ENCODE results near the gene AMPD2.

AMPD2 gene

GRCh38 chr1:109578947-109579443 is 40.6 kb upstream of the AMPD2 start:
- Histone ChIP-seq H3K9me3 (ENCODE audit: insufficient read depth, low read length) (no peaks in the 10 kb centered on the region), H3K4me3 (ENCODE audit: insufficient read depth, low read length, poor library complexity, severe bottlenecking) (no peak overlapping the region), H3K9ac (ENCODE audit: low read length) (no peak overlapping the region), H3K79me2 (ENCODE audit: insufficient read depth, low read length) (peaks cover 4% of the 10 kb centered on the region), H3K27me3 (ENCODE audit: low read length) (no peaks in the 10 kb centered on the region), H3K4me2 (ENCODE audit: low read depth, low read length, poor library complexity, severe bottlenecking) (no peak overlapping the region), H3K27ac (ENCODE audit: low read depth, low read length) (no peak overlapping the region), H4K20me1 (ENCODE audit: low read depth, low read length) (no peaks in the 10 kb centered on the region), H3K9me2 (replicated peaks; ENCODE audit: insufficient read depth, low read length) (no peaks in the 10 kb centered on the region), H3F3A (ENCODE audit: insufficient read depth) (peaks cover 7% of the 10 kb centered on the region; the same call in 1 of the 2 replicates), H3K36me3 (ENCODE audit: low read length) (peaks cover 17% of the 10 kb centered on the region), H2AFZ (ENCODE audit: low read depth, low read length, severe bottlenecking) (no peak overlapping the region)
- TF ChIP-seq EZH2phosphoT487 (conservative IDR thresholded peaks at IDR 0.05; ENCODE audit: low read length): no peak
- TF ChIP-seq CTCF (IDR thresholded peaks at IDR 0.05; ENCODE audit: insufficient read depth, low read length, poor library complexity, severe bottlenecking): no peak

GRCh38 chr1:109579491-109579890 is 40.1 kb upstream of the AMPD2 start:
- no peaks in the 10 kb centered on the region for H3K9me2 ChIP-seq (replicated peaks; ENCODE audit: insufficient read depth, low read length)
- H2AFZ ChIP-seq (ENCODE audit: low read depth, low read length, severe bottlenecking): no peak overlapping the region
- H3K79me2 ChIP-seq (ENCODE audit: insufficient read depth, low read length): no peaks in the 10 kb centered on the region
- H3F3A ChIP-seq (ENCODE audit: insufficient read depth): peaks cover 4% of the 10 kb centered on the region; the same call in 1 of the 2 replicates
- H3K36me3 ChIP-seq (ENCODE audit: low read length): peaks cover 17% of the 10 kb centered on the region
- H3K27me3 ChIP-seq (ENCODE audit: low read length): no peaks in the 10 kb centered on the region
- H3K4me2 ChIP-seq (ENCODE audit: low read depth, low read length, poor library complexity, severe bottlenecking): no peak overlapping the region
- TF ChIP-seq EZH2phosphoT487 (conservative IDR thresholded peaks at IDR 0.05; ENCODE audit: low read length): no peak
- no peak for TF ChIP-seq CTCF (IDR thresholded peaks at IDR 0.05; ENCODE audit: insufficient read depth, low read length, poor library complexity, severe bottlenecking)
- no peaks in the 10 kb centered on the region for H3K9me3 ChIP-seq (ENCODE audit: insufficient read depth, low read length)
- no peaks in the 10 kb centered on the region for H4K20me1 ChIP-seq (ENCODE audit: low read depth, low read length)
- no peak overlapping the region for H3K27ac ChIP-seq (ENCODE audit: low read depth, low read length)
- H3K4me3 ChIP-seq (ENCODE audit: insufficient read depth, low read length, poor library complexity, severe bottlenecking): no peak overlapping the region
- no peak overlapping the region for H3K9ac ChIP-seq (ENCODE audit: low read length)

- Histone ChIP-seq H3F3A (ENCODE audit: insufficient read depth) (peaks cover 4% of the 10 kb centered on the region; the same call in 1 of the 2 replicates), H3K4me2 (ENCODE audit: low read depth, low read length, poor library complexity, severe bottlenecking) (no peak overlapping the region), H3K9me2 (replicated peaks; ENCODE audit: insufficient read depth, low read length) (no peaks in the 10 kb centered on the region), H3K79me2 (ENCODE audit: insufficient read depth, low read length) (no peaks in the 10 kb centered on the region), H3K9ac (ENCODE audit: low read length) (no peak overlapping the region), H2AFZ (ENCODE audit: low read depth, low read length, severe bottlenecking) (no peak overlapping the region), H3K9me3 (ENCODE audit: insufficient read depth, low read length) (no peaks in the 10 kb centered on the region), H3K4me3 (ENCODE audit: insufficient read depth, low read length, poor library complexity, severe bottlenecking) (no peak overlapping the region), H3K36me3 (ENCODE audit: low read length) (peaks cover 29% of the 10 kb centered on the region), H3K27ac (ENCODE audit: low read depth, low read length) (no peak overlapping the region), H4K20me1 (ENCODE audit: low read depth, low read length) (no peaks in the 10 kb centered on the region), H3K27me3 (ENCODE audit: low read length) (no peaks in the 10 kb centered on the region)
- no peak for TF ChIP-seq EZH2phosphoT487 (conservative IDR thresholded peaks at IDR 0.05; ENCODE audit: low read length)
- no peak for TF ChIP-seq CTCF (IDR thresholded peaks at IDR 0.05; ENCODE audit: insufficient read depth, low read length, poor library complexity, severe bottlenecking)
These were observed 37.6 kb upstream of the AMPD2 start for GRCh38 chr1:109582021-109582420.

Data from SU-DHL-6 (cell line).